ENCODE results near the gene ATP1A4.
A peak's percentile ranks its signal among the peaks of the same experiment; 100 is the strongest.

ATP1A4 gene

DNA sequence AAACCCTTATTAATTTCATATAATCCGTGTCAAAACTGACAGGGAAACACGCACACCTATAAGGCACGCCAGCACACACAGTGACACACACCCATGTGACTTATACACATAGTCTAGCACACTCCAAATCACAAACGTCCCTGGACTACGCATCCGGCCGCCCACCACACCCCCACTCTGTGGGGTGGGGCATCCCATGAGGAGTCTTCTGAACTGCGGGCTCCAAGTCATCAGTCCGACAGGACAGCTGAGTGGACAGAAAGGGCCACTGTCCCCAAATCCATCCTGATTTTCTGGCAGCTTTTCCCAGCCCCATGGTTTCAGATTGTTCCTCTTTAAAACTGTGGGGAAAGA, 54.6 kb downstream of the ATP1A4 start:
- peak; percentile 26 for DNase-seq (ENCODE audit: low read depth)

DNA sequence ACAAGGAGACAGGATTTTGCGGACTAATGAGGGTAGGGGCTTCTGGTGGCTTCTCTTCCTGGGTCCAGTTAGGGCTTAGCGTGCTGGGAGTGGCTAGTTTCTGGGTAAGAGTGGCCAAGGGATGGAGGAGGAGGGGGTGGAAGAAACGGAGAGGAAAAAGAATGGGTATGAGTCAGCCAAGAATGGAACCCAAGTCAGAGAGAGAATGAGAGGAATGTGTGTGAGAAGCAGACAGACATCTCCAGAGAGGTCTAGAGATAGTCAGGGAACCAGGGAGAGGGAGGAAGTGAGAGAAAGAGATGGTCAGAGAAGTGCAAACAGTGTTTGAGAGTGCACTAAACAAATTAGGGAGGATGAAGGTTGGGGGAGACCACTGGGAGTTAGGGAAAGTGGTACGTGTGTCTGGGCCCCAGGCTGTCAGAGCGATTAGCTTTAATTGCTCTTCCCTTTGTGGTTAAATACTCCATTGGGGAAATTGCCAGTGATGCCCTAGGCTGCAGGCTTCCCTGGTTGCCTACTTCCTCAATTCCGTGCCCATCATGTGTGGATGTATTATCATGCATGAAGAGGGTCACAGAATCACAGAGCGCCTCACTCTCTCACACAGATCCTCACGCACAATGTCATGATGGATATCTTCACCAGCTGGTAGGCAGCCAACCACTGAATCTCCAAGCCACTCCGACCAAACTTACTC, 55.2 kb downstream of the ATP1A4 start:
- no peak for DNase-seq (ENCODE audit: low read depth)

DNA sequence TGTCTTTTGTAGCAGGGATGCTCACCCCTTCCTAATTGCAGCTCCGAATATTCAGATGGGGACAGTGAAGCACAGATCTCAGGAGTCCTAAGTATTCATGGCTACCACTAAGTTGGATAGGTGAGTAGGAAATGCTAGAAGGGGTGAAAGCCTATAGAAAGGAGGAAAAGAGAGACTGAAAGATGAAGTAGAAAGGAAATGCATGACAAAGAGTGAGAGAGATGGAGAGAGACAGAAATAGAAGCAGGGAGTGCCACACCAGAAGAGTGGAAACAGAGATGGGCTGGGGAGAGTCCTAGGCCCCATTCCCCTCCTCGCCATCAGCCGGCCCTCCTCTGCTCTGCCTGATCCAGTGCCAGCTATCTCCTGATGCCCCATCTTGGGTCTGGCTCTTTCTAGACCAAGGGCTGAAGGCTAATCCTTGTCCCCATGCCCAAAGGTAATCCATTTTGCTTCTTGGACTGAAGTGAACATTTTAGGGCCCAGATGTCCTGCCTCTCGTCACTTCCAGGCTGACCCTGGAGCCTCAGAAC, 55.8 kb downstream of the ATP1A4 start:
- DNase-seq (ENCODE audit: low read depth) = no peak

DNA sequence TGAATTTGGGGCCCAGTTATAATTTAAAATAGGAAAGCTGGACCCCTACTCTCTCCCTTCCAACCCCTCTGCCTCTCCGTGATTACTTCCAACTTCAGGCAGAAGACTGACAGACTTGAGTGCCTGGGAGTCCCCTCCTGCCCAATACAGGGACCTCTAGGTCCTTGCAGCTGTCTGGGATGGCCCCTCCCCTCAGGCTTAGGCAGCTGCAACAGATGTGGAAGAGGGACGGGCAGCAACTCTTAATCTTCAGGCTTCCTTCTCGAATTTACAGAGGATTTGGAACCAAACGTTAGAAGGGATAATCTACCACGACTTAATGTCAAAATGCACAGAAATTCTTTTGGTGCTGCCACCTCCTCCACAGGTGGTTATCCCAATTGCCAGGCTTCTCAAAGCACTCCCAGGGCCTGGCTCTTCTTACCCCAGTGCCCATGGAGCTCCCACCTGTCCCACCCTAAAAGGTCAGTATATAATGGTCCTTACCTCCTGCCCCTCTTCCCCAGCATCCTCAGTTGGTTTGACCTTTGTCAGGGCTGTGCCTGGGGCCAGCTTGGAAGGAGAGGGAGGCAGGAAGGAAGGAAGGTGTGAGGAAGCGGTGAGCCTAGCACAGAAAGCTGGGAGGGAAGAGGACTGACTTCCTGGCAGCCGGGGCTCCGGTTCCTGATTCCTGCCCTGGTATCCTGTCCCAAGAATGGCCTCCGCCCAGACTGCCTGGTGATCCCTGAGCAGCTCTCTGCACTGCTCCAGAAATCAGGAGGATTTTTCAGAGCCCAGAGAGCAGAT, 56.6 kb downstream of the ATP1A4 start:
- DNase-seq (ENCODE audit: low read depth) = no peak

DNA sequence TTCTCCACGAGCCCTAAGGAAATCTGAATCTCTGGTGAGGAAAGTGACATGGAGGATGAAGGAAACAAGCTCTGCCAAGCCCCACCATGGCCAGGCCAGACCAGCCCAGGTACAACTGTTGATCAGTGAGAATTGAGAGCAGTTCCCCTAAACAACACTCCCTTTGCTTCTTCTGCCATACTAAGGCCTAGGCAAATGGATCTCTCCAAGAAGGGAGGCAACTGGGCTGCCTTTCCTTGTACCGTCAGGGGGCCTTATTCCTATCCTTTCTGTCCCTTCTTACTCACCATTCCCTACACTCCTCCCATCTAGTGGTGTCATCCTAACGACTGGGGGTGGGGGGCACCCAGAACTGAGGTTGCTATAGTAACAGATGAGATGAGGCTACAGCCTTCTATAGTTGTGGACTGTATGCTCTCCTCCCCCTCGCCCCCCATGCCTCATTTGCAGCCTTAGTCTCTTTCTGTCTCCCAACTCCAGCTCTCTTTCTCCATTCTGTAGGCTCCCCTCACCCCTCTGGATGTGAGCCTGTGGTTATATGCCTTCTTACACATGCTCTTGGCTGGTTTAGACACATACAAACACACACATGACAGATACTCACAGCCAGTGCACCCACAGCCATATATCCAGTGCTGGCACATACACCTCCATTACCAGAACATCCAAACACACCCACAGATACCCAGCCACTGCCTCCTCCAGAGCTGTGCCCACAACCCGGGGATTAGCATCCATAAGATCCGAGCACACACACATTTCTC, 57.3 kb downstream of the ATP1A4 start:
- no peak for DNase-seq (ENCODE audit: low read depth)

DNA sequence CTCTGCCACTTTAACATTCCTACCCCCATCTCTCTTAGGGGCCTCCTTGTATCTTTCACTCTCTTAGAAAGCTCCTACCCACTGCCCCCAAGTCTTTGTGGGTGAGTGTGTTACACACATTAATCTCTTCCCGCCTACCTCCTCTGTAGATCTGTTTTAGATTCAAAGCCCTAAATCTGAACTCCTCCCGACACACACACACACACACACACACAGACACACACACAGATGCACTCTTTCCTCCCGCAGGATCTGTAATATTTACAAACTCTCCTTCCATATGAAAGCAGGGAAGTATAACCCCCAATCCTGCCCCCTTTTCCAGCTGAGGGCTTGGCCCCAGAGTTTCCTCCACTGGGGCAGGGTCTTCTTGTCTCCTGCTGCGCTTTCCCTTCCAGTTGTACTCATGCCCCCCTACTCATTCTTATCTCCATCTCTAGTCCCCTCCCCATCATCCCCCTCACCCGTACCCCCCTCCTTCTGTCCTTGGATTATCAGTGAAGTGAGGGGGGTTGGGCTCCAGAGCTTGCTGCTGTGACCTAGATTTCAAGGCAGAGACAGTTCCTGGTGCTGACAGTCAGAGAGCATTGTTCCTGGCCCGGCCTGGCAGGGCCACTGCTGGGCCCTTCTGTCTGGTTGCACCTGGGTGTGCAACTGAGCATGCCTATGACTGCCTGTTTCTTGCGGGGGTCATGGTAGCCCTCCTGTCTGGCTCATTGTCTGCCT, 58.1 kb downstream of the ATP1A4 start:
- no peak for DNase-seq (ENCODE audit: low read depth)

DNA sequence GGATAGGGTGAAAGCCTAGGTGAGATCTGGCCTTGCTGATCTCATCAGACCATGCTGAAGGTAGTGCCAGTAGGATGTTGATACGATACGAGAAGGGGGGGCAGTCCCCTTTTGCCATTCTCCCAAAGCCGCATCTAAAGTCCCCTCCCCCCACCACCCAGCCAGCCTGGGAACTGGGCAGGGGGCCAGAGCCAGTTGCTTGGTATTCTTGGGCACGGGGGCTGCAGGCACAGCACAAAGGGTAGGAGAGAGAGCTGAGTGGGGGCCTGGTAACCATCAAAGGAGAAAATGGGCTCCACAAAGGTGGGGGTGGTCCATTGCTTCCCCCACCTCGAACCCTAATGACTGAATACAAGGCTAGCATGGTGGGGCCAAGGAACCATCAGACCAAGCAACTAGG, 59.2 kb downstream of the ATP1A4 start:
- DNase-seq (ENCODE audit: low read depth) = no peak

DNA sequence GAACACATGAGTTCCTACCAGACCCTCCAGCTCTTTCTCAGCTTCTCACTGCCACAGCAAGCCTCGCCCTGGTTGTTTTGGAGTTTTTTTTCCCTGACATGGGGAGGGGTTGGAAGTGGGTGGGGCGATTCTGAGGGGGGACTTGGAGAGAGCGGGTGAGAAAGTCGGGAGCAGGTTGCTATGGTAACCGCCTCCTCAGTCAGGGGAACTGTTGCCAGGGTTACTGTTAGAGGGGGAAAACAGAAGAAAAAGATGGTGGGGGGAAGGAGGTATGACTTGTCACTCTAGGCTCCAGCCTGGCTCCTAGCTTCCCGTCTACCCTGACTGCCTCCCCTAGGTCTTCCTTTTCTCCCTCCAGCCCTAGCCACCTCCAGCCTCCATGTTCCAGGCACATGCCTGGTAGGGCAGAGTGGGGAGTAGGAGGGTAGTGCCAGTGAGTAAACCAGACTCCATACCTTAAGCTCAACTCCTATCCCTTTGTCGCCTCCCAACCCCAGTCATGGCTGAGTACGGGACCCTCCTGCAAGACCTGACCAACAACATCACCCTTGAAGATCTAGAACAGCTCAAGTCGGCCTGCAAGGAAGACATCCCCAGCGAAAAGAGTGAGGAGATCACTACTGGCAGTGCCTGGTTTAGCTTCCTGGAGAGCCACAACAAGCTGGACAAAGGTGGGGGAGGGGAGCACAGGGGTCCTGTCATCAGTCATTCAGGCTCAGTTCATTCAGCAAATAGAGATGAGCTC, 59.8 kb downstream of the ATP1A4 start:
- DNase-seq (ENCODE audit: low read depth) = no peak

DNA sequence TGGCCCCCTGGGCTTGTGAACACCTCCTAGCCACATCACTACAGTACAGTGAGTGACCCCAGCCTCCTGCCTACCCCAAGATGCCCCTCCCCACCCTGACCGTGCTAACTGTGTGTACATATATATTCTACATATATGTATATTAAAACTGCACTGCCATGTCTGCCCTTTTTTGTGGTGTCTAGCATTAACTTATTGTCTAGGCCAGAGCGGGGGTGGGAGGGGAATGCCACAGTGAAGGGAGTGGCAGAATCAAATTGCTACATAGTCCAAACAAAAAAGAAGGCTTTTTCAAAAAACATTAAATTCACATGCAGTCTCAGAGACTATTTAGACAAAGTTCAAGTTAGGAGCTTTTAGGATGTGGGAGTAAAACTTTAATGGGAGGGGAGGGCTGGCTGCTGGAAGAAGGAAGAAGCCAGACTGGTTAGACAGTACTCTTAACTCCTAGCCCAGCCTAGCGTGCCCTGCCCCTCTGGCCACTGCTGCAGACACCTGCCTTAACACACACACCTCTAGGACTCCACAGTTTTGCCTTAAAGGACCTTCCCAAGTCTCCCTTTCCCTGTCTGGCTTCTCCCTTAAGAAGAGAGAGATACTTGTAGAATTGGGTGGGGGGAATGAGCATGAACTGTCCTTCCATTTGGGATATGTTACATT, 63.2 kb downstream of the ATP1A4 start:
- DNase-seq (ENCODE audit: low read depth) = no peak

DNA sequence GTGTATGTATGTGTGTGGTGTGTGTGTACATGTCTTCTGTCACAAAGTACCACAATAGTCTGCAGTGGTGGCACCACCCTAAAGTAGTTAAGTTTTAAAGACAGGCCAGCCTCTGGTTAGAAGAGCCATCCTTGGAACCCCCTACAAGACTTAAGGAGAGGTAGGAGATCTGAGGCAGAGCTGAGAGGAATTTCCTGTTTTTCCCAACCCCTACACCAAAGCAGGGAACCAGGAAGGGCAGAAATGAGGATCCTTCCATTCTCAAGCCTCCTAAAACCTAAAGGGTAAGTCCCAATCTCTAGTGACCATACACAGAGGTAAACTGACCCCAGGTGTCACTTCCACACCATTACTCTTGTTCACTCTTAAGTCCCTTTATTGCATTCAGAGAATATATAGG, 64.9 kb downstream of the ATP1A4 start:
- DNase-seq (ENCODE audit: low read depth) = no peak

DNA sequence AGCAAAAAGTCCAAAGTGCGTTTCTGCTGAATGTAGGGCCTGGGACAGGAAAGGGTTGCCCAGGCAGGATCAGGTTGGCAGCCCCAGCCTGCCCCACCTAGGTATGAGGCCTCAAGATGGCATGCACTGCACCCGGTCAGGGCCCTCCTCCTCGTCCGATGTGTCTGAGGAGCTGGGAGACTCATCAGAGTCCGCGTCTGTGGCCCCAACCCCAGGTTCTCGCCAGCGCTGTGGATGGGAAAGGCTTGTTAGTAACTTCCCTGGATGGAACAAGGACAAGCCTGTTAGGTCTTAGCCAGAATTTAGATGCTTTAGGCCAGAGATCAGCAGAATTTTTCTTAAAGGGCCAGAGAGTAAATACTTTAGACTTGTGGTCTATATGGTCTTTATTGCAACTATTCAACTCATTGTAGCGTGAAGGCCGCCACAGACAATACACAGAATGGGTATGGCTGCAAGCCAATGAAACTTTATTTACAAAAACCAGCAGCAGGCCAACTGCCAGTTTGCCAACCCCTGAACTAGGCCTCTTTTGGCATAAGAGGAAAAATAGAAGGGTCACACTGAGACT, 66.2 kb downstream of the ATP1A4 start:
- no peak for DNase-seq (ENCODE audit: low read depth)

DNA sequence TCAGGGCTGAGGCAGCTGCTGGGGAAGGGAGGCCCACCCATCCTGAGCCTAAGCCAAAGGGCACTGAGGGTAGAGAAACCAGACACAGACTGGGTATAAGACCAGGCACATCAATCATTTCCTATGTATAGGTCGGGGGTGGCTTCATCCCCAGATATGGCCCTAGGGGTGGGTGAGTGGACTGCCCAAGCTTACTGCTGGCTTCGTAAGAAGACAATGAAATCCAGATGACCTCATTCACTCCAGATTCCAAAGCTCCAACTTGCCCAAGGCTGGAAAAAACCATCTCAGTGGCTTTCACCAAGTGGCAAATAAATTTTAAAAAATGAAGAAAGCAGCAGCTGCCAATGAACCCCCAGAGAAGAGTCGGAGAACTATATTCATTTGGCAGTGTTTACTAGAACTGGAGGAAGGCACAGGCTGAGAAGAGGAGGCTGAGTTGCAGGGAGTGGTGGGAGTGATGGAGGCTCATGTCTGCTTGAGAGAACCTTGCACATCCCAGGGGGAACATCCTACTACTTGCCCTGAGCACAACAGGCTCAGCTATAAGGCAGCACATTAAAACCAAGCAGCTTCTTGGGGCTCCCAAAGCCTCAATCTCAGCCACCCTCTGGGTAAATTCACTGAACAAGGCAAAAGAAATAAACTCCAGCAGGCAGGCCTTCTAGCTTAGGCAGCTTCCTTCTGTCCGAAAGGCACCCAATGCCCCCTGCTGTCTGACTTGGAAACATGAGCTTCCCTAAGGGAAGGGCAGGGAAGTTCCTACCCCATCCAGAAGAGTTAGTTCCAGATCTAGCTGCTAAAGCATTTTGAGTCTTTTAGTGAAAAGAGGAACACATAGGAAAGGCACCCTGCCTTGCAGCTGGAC, 67.9 kb downstream of the ATP1A4 start:
- DNase-seq (ENCODE audit: low read depth) = no peak

DNA sequence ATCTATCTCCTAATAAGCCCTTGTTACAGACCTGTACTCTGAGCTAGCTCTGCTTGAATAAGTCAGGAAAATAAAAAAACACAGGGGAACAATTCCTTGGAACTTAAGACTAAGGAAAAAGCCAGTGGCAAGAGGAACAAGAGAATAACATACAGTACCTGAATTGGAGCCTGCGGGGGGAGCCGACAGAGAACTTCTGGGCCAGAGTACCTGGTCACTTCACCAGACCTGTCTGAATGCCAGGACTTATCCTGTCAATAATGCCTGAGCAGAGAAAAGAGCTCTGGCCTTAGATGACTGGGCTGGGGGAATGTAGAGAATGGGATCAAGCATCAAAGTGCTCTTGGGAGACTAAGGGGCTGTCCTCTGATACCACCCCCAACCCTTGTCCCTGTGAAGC, 68.9 kb downstream of the ATP1A4 start:
- DNase-seq (ENCODE audit: low read depth) = no peak

DNA sequence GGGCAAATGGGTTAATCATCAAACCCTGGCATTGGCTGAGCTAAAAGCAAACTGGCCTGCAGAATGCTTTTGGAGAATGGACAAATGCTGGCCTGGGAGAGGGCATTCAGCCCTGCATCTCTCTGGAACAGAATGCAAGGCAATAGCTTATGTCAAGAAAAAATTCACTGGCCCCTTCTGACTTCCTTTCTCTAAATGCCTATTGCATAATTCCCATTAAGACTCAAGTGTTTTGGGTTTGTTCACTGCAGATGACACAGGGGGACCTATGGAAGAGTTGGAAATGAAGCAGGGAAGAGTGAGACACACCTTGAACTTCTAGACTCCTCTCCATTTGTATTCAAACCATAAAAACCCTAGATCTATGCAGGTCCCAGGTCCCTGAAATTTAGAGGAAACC, 69.7 kb downstream of the ATP1A4 start:
- DNase-seq (ENCODE audit: low read depth) = no peak

DNA sequence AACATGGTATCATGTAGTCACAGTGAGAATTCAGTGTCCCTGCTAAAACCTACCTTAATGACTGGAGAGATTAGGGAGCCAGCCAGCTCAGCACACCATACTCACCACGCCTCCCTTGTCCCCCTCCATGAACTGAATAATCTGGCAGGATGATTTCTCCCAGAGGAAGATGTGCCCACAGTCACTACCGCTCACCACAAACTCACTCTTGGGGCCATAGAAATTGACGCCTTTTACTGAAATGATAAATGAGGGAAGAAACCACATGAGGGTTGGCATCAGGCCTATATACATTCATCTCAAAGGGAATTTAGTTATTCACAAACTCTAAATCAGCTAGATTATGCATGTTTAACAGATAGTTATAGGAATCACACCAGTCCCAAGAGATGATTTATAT, 71.1 kb downstream of the ATP1A4 start:
- no peak for DNase-seq (ENCODE audit: low read depth)

DNA sequence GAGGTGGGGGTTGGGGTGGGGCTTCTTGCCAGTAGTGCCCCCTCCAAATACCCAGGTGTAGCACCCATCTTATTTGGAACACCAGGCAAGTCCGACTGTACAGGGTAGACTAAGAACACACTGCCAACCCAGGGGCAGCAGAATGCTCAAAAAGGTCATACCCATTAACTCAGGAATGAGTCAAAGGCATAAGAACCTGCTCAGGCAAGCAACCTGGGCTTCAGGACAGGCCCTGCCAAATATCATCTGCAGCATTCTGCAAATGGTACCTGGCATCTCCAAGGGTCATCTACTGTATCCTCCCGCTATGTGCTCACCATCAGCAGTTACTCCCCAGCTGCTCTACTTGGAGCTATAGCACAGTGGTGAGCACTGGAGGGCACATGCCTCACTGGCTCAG, 73.2 kb downstream of the ATP1A4 start:
- no peak for DNase-seq (ENCODE audit: low read depth)

DNA sequence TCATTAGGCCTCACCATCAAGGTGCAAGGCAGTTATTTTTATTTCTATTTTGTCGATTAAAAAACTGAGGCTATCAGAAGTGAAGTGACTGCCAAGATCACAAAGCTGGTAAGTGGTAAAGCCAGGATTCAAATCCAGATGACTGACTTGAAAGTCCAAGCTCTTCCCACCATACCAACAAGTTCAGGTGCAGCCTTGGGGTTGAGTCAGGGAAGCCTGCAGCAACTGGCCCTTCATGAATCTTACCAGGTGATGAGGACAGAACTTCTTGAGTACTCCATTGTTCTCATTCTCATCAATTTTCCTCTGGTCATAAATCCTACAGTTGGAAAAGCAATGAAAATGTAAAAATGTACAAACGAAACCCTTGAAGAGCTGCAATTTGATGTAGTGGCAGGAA, 73.9 kb downstream of the ATP1A4 start:
- DNase-seq (ENCODE audit: low read depth) = no peak

DNA sequence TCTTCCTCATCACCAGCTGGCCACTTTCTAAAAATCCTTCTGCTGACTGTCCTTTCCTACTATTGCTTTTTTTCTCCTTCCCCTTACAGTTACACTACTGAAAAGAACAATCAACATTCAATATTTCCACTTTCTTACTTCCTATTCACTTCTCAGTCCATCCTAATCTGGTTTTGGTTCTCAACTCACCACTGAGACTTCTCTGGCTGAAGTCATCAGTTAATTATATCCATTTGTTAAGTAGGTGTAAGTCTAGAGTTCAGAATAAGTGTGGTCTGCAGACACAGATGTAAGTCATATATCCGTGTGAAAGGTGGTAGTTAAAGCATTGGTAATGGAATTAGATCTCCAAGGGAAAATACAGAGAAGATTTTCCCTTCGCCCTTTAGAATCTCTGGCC, 75.2 kb downstream of the ATP1A4 start:
- DNase-seq (ENCODE audit: low read depth) = no peak

DNA sequence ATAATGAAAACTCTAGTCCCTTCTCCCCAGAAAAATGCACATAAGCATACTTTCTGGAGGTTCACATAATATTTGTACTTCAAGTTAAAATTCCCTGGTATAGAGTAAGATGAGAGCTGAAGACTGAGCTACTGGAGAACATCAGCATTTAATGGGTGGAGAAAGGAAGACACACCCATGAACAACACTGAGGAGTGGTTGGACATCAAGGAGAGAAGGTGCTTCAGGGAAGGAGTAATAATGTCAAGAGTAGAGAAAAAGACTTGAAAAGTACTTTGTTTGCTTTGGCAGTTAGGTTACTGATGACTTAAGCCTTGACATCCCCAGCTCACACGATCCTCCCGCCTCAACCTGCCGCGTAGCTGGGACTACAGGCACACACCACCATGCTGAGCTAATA, 75.6 kb downstream of the ATP1A4 start:
- no peak for DNase-seq (ENCODE audit: low read depth)

DNA sequence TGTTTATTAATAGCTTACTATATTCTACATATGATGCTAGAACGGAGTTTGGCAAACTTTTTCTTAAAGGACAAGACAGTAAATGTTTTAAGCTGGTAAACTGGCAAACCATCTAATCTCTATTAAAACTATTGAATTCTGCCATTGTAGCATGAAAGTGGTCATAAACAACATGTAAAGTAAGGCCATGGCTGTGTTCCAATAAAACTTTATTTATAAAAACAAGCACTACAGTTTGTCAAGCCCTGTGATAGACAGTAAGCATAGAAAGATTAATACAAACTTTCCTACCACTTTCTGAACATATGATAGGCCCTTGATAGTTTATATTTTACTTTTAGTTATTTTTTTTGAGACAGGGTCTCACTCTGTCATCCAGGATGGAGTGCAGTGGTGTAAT, 76.2 kb downstream of the ATP1A4 start:
- no peak for DNase-seq (ENCODE audit: low read depth)
